PC-3 (cell line): ENCODE data around the gene ARNT2.

ENCODE experiments used
- EZH2 ChIP-seq: fragments of 300-600 bp; sonication (generic); IDR thresholded peaks from one replicate; pipeline ENCODE4 v1.6.1; 2017; ENCODE audit warnings: antibody characterized with exemption, mild to moderate bottlenecking, low read length; ENCODE audit not compliant: unreplicated experiment
- TF ChIP-seq, protein P1 (sequence below): fragments of 300-600 bp; sonication (generic); conservative IDR thresholded peaks from 2 replicates; pipeline ENCODE4 v1.5.1; 2017; ENCODE audit warnings: antibody characterized with exemption, low read depth, mild to moderate bottlenecking, low read length

DNA sequence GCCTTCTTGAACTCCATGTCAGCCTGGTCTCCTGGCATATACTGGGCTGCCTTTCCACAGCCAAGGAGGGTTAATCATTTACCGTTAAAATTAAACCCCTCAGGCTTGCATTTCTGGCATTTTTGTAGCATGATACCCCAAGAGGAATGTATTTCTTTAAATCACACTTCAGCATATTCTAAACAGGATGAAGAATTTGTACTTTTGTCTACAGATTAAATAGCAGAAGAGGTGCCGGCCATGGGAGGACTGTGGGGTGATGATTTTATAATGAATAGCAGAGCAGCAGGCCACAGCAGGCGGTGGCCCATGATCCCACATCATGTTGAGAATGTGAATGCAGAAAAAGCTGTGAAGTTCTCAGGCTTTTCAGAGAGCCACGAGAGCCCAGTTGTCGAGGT is 90.2 kb downstream of the ARNT2 start:
- TF ChIP-seq, protein P1, sequence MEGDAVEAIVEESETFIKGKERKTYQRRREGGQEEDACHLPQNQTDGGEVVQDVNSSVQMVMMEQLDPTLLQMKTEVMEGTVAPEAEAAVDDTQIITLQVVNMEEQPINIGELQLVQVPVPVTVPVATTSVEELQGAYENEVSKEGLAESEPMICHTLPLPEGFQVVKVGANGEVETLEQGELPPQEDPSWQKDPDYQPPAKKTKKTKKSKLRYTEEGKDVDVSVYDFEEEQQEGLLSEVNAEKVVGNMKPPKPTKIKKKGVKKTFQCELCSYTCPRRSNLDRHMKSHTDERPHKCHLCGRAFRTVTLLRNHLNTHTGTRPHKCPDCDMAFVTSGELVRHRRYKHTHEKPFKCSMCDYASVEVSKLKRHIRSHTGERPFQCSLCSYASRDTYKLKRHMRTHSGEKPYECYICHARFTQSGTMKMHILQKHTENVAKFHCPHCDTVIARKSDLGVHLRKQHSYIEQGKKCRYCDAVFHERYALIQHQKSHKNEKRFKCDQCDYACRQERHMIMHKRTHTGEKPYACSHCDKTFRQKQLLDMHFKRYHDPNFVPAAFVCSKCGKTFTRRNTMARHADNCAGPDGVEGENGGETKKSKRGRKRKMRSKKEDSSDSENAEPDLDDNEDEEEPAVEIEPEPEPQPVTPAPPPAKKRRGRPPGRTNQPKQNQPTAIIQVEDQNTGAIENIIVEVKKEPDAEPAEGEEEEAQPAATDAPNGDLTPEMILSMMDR = no peak
- TF ChIP-seq EZH2 = no peak
